Measurements from ENCODE around the gene IL27RA.

- TF ChIP-seq CTCF (IDR thresholded peaks at IDR 0.05; ENCODE audit: low read depth, low read length): no peak
- TF ChIP-seq POLR2A (IDR thresholded peaks at IDR 0.05; ENCODE audit: extremely low read depth, insufficient read length): no peak
Measured at GRCh38 chr19:14052470-14052869, 20.9 kb downstream of the IL27RA start.
